ENCODE measurements around the gene ASB5. TPM values are rescaled to one million over a fixed set of nuclear protein-coding genes. Genes with fewer than 3 reads are reported as not detected.

The ASB5 gene
- total RNA-seq, 1 donor from 2014 or later = 0.90 TPM

- Mint-ChIP-seq H3K27ac (ENCODE audit: unreplicated experiment) (peak overlapping the region; percentile 88), H3K4me3 (ENCODE audit: unreplicated experiment) (no peak overlapping the region), H3K27me3 (ENCODE audit: low read depth) (no peaks in the 10 kb centered on the region), H3K9me3 (ENCODE audit: low read depth) (peaks cover 2% of the 10 kb centered on the region), H3K4me1 (ENCODE audit: low read depth) (peaks cover 56% of the 10 kb centered on the region), H3K36me3 (ENCODE audit: low read depth) (no peaks in the 10 kb centered on the region)
- no peak for DNase-seq (ENCODE audit: low spot score)
- no peak for TF ChIP-seq CTCF (IDR thresholded peaks at IDR 0.05)
Measured at GRCh38 chr4:176271749-176272148, 2.7 kb upstream of the ASB5 start.

- Mint-ChIP-seq H3K27ac (ENCODE audit: unreplicated experiment) (peak overlapping the region; percentile 88), H3K4me3 (ENCODE audit: unreplicated experiment) (peak overlapping the region; percentile 17), H3K36me3 (ENCODE audit: low read depth) (no peaks in the 10 kb centered on the region)
Measured at GRCh38 chr4:176270669-176271068, 1.6 kb upstream of the ASB5 start.

GRCh38 chr4:176266026-176266425 lies 3.0 kb downstream of the ASB5 start:
- H3K27ac Mint-ChIP-seq (ENCODE audit: unreplicated experiment) = no peak overlapping the region

More at GRCh38 chr4:176270669-176271068, 1.6 kb upstream of the ASB5 start:
- Mint-ChIP-seq H3K9me3 (ENCODE audit: low read depth) (peaks cover 2% of the 10 kb centered on the region), H3K4me1 (ENCODE audit: low read depth) (peaks cover 56% of the 10 kb centered on the region), H3K27me3 (ENCODE audit: low read depth) (no peaks in the 10 kb centered on the region)
- no peak for DNase-seq (ENCODE audit: low spot score)
- TF ChIP-seq CTCF (IDR thresholded peaks at IDR 0.05) = no peak

GRCh38 chr4:176262243-176262642 lies 6.8 kb downstream of the ASB5 start:
- Mint-ChIP-seq H3K27me3 (ENCODE audit: low read depth) (no peaks in the 10 kb centered on the region), H3K4me3 (ENCODE audit: unreplicated experiment) (no peak overlapping the region), H3K27ac (ENCODE audit: unreplicated experiment) (no peak overlapping the region), H3K9me3 (ENCODE audit: low read depth) (peaks cover 7% of the 10 kb centered on the region), H3K36me3 (ENCODE audit: low read depth) (peaks cover 2% of the 10 kb centered on the region), H3K4me1 (ENCODE audit: low read depth) (peaks cover 37% of the 10 kb centered on the region)
- no peak for DNase-seq (ENCODE audit: low spot score)
- no peak for TF ChIP-seq CTCF (IDR thresholded peaks at IDR 0.05)

More at GRCh38 chr4:176266026-176266425, 3.0 kb downstream of the ASB5 start:
- peaks cover 2% of the 10 kb centered on the region for H3K36me3 Mint-ChIP-seq (ENCODE audit: low read depth)
- peaks cover 7% of the 10 kb centered on the region for H3K9me3 Mint-ChIP-seq (ENCODE audit: low read depth)
- peaks cover 24% of the 10 kb centered on the region for H3K4me1 Mint-ChIP-seq (ENCODE audit: low read depth)
- no peak overlapping the region for H3K4me3 Mint-ChIP-seq (ENCODE audit: unreplicated experiment)
- no peak for DNase-seq (ENCODE audit: low spot score)
- TF ChIP-seq CTCF (IDR thresholded peaks at IDR 0.05) = no peak
- H3K27me3 Mint-ChIP-seq (ENCODE audit: low read depth) = no peaks in the 10 kb centered on the region

- H3K4me1 Mint-ChIP-seq (ENCODE audit: low read depth) = peaks cover 45% of the 10 kb centered on the region
- H3K4me3 Mint-ChIP-seq (ENCODE audit: unreplicated experiment) = no peak overlapping the region
- H3K9me3 Mint-ChIP-seq (ENCODE audit: low read depth) = peaks cover 7% of the 10 kb centered on the region
- DNase-seq (ENCODE audit: low spot score) = no peak
- H3K27me3 Mint-ChIP-seq (ENCODE audit: low read depth) = no peaks in the 10 kb centered on the region
- no peak overlapping the region for H3K27ac Mint-ChIP-seq (ENCODE audit: unreplicated experiment)
- TF ChIP-seq CTCF (IDR thresholded peaks at IDR 0.05) = no peak
- H3K36me3 Mint-ChIP-seq (ENCODE audit: low read depth) = peaks cover 2% of the 10 kb centered on the region
Measured at GRCh38 chr4:176261481-176261880, 7.5 kb downstream of the ASB5 start.

All from chondrocyte (in vitro differentiated cells).